Activated CD4-positive, alpha-beta T cell treated with anti-CD3 and anti-CD28 coated beads for 1 hour (primary cell): Measurements from ENCODE around the gene HPCAL1.
"Not testable (repeated sequence)": the region's sequence is repeated elsewhere in the genome, so short reads cannot be mapped to it uniquely, and the experiment has no call there.

Source experiments
- DNase-seq: peaks from one replicate; pipeline ENCODE4 v3.0.0-alpha.2; 2020

HPCAL1 gene

DNA sequence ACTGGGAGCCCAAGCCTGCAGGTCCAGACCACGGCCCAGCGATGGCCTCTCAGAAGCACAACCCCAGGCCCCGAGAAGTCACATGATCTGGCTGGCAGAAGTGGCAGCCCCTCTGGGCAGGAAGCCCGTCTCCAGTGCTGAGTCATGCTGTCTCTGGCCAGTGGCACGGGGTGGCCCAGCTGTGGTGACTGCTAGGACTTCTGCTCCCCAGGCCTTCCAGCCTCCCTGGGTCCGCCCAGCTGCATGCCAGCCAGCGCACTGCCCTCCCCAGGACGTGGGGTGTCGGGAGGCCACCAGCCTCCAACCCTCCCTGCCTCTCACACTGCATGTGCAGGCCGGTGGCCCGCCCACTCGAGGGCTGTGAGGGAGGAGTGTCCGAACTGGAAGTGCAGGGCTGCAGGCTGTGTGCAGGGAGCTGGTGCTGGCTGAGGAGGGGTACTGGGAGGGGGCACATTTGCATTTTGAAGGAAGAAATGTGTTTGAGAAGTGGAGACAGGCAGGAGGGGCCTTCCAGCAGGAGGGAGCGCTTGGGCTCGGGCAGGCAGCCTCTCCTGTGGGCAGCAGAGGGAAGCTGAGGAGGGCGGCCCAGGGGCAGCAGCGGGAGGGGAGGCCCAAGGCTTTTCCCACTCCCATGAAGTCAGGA is 17.0 kb upstream of the HPCAL1 start:
- no peak for DNase-seq

- no peak for DNase-seq
Measured at GRCh38 chr2:10286216-10287037, 16.3 kb upstream of the HPCAL1 start.

DNA sequence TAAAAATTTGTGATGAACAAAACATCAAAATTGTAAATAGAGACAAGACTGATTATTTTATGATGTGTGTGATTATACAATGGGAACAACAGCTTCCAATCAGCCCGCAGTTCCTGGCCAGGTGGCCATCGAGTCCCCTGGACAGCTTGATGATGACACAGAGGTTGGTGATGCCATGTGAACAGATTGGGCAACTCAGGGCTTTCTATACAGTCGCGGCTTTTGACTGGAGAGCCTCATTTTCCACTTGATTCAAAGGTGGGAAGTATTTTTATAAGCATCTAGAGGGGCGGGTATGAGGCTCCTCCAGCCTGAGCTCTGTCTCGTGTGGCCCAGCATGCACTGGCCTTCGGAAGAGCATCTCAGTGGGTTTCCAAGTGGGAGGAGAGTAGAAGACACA is 14.9 kb upstream of the HPCAL1 start:
- DNase-seq: no peak

DNA sequence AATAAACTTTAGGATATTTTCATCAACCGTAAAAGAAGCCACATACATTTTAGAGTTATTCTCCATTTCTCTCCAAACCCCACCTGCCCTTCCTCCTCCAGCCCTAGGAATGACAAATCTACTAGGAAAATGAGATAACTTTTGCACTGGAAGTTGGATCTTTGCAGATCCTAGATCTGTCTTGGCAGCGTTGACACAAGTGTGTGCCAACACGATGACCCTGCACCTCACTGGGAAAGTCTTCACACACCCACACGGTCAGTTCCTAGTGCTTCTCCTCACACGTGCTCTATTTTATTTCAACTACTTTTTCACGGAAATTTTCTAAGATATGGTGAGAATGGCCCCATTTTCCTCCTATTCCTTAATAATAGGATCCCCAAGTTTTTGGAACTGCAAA is 14.1 kb upstream of the HPCAL1 start:
- no peak for DNase-seq

GRCh38 chr2:10289352-10289751 is 13.4 kb upstream of the HPCAL1 start:
- DNase-seq: no peak

GRCh38 chr2:10289891-10290290 is 12.8 kb upstream of the HPCAL1 start:
- no peak for DNase-seq

DNA sequence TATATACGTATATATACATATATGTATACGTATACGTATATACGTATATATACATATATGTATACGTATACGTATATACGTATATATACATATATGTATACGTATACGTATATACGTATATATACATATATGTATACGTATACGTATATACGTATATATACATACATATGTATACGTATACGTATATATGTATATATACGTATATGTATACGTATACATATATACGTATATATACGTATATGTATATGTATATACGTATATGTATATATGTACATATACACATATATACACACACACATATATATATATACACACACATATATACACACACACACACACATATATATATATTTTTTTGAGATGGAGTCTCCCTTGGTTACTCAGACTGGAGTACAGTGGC is 11.3 kb upstream of the HPCAL1 start:
- DNase-seq: not testable (repeated sequence)

- DNase-seq: no peak
Measured at GRCh38 chr2:10292033-10292432, 10.7 kb upstream of the HPCAL1 start.

DNA sequence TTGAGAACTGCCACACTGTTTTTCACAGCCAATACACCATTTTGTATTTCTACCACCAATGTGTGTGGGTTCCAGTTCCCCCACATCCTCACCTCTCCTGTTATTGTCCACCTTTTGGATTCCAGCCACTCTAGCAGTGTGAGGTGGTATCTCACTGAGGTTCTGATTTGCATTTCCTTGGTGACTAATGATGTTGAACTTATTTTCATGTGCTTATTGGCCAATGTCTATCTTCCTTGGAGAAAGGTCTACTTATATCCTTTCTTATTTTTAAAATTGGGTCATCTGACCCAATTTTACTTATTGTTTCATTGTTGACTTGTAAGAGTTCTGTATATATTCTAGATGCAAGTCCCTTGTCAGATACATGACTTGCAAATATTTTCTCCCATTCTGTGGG is 9.1 kb upstream of the HPCAL1 start:
- no peak for DNase-seq

DNA sequence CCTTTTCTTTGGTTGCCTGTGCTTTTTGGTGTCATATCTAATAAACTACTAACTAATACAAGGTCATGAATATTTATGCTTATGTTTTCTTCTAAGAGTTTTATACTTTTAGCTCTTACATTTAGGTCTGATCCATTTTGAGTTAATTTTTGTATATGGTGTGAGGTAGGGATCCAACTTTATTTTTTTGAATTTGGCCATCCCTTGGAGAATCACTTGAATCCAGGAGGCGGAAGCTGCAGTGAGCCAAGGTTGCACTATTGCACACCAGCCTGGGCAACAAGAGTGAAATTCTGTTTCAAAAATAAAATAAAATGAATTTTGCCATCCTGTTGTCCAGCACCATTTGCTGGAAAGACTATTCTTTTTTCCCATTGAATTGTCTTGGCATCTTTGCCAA is 8.6 kb upstream of the HPCAL1 start:
- no peak for DNase-seq

GRCh38 chr2:10295649-10296048 is 7.1 kb upstream of the HPCAL1 start:
- DNase-seq: not testable (repeated sequence)

- DNase-seq: no peak
Measured at GRCh38 chr2:10296142-10296541, 6.6 kb upstream of the HPCAL1 start.

DNA sequence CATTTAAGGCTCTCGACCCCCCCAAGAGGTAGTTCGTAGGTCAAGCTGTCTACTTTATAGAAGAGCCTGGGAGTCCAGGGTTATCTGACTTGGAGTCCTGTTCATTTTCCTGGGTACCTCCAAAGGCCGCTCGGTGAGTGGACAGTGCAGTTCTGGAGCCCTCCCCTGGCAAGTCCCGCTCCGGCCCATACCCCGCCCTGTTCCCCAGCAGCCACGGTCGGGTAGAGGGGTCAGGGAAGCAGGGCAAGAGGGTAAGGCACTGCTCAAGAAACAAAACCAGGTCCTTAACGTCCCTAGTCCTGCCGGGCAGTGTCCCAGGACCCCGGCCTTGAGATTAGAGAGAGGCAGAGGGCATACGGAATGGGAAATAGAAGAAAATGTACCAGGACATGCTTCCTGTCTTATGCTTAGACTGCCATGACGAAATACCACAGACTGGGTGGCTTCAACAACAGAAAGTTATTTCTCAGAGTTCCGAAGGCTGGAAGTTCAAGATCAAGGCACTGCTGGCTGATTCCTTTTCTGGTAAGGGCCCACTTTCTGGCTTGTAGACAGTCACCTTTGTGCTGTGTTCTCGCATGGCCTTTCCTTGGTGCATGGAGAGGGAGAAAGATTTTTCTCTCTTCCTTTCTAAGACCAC is 5.4 kb upstream of the HPCAL1 start:
- DNase-seq: no peak

GRCh38 chr2:10297959-10298531 is 4.7 kb upstream of the HPCAL1 start:
- peak; percentile 51 for DNase-seq

DNA sequence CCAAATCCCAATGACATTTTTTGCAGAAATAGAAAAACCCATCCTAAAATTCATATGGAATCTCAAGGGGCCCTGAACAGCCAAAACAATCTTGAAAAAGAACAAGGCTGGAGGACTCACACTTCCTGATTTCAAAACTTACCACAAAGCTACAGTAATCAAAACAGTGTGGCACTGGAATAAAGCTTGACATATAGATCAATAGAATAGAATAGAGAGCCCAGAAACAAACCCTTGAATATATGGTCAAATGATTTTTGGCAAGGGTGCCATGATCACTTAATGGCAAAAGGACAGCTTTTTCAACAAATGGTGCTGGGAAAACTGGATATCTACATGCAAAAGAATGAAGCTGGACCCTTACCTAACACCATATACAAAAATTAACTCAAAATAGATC is 3.9 kb upstream of the HPCAL1 start:
- DNase-seq: not testable (repeated sequence)

DNA sequence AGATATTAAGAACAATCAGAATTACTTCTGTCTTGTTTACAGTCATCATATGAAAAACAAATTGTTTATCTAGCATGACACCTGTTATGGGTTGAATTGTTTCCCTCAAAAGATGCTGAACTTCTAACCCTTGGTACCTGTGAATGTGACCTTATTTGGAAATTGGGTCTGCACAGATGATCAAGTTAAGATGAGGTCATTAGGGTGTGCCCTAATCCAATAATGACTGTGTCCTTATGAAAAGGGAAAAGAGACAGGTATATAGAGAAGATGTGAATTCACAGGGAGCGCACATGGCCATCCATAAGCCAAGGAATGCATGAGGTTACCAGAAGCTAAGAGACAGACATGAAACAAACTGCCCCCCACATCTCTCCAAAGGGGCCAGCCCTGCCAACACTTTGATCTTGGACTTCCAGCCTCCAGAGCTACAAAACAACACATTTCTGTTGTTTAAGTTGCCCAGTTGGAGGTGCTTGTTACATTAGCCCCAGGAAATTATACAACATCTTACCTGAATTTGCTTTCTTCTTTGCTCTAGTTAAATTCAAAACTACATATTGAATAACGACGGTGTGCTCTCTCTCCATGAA is 2.3 kb upstream of the HPCAL1 start:
- no peak for DNase-seq

- DNase-seq: no peak
Measured at GRCh38 chr2:10300997-10301940, 1.4 kb upstream of the HPCAL1 start.

- DNase-seq: no peak
Measured at GRCh38 chr2:10301941-10302478, 694 bp upstream of the HPCAL1 start.

DNA sequence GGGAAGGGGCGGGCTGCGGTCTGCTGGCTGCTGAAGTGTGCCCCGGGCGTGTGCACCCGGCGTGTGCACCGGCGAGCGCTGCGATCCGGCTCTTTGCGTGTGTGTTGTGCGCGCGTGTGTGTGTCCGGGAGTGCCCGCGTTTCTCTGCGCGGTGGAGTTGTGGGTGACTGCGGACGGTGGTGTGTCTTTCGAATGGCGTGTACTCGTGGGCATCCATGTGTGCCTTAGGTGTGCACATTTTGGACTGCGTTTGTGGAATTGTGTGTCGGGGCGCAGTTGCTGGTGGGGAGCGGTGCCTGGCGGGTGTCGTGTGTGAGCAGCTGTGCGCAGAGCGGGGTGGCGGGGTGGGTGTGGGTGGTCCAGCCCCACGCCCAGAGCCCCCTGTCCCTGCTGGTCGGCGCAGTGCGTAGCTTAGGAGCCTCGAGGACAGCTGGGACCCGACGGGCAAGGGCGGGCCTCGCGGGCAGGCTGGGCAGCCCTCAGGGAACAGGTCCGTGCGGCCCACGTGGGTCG is 533 bp downstream of the HPCAL1 start:
- DNase-seq: no peak

- DNase-seq: no peak
Measured at GRCh38 chr2:10303694-10304378, 1.1 kb downstream of the HPCAL1 start.
